SK-N-SH (cell line): ENCODE data around the gene PAFAH1B1. TPM values are rescaled to one million over a fixed set of nuclear protein-coding genes. Genes with fewer than 3 reads are reported as not detected.

Experiments
- CTCF ChIA-PET: fragments of 300-600, 350-600 bp; formaldehyde crosslinking; extraction: SDS; loops from one replicate; lab custom pipeline; 2021; lab: Yijun Ruan, JAX
- POLR2A ChIA-PET: fragments of 350-600 bp; sonication (Branson Sonifier 250); formaldehyde crosslinking; extraction: SDS; loops from one replicate; lab custom pipeline; 2020; ENCODE audit warnings: antibody characterized with exemption, inconsistent platforms; lab: Yijun Ruan, JAX
- DNase-seq: peaks from one replicate; pipeline ENCODE4 v3.0.0; 2012
- H2AFZ ChIP-seq: fragments of 200-600 bp; sonication (generic); 2 replicates; pipeline ENCODE4 v1.8.1; 2016; ENCODE audit warnings: antibody characterized with exemption, mild to moderate bottlenecking, low read depth
- H3F3A ChIP-seq: fragments of 200-600 bp; sonication (generic); replicated peaks from 2 replicates; pipeline ENCODE3; 2016; ENCODE audit warnings: antibody characterized with exemption, mild to moderate bottlenecking; ENCODE audit not compliant: insufficient read depth
- H3K27ac ChIP-seq, 2 experiments: fragments of 200-500 bp in 1 of 2; fragments of 200-600 bp in 1 of 2; sonication (Bioruptor generic) in 1 of 2; sonication (generic), shearing (Covaris generic) in 1 of 2; 2 replicates each; pipeline versions ENCODE4 v1.5.1 to v1.6.1; 2014 to 2016; ENCODE audit warnings: low read depth in 2 of 2, inconsistent platforms in 1 of 2, low read length in 1 of 2, mild to moderate bottlenecking in 1 of 2, mixed read lengths in 1 of 2
- H3K27me3 ChIP-seq: fragments of 200-600 bp; sonication (generic), shearing (Covaris generic); 2 replicates; pipeline ENCODE4 v1.6.1; 2016; ENCODE audit warnings: mixed run types; ENCODE audit not compliant: insufficient read depth
- H3K36me3 ChIP-seq, 2 experiments: fragments of 200-500 bp in 1 of 2; fragments of 200-600 bp in 1 of 2; sonication (Bioruptor generic) in 1 of 2; sonication (generic) in 1 of 2; replicated peaks in 1 of 2; 2 replicates each; pipeline versions ENCODE3 to v1.5.1; 2014 to 2016; ENCODE audit warnings: low read length in 1 of 2, mild to moderate bottlenecking in 1 of 2; ENCODE audit not compliant: insufficient read depth in 2 of 2, control insufficient read depth in 1 of 2
- H3K4me1 ChIP-seq, 2 experiments: fragments of 200-500 bp in 1 of 2; fragments of 200-600 bp in 1 of 2; sonication (Bioruptor generic) in 1 of 2; sonication (generic), shearing (Covaris generic) in 1 of 2; 2 replicates each; pipeline versions ENCODE4 v1.5.1 to v1.6.1; 2014 to 2016; ENCODE audit warnings: low read depth in 1 of 2, low read length in 1 of 2, mixed run types in 1 of 2; ENCODE audit not compliant: insufficient read depth in 2 of 2, control insufficient read depth in 1 of 2
- H3K4me2 ChIP-seq: fragments of 200-600 bp; sonication (generic), shearing (Covaris generic); 2 replicates; pipeline ENCODE4 v1.6.1; 2017; ENCODE audit warnings: mixed run types
- H3K4me3 ChIP-seq, 2 experiments: fragments of 200-500 bp in 1 of 2; fragments of 200-600 bp in 1 of 2; sonication (Bioruptor generic) in 1 of 2; sonication (generic), shearing (Covaris generic) in 1 of 2; 2 replicates each; pipeline versions ENCODE4 v1.5.1 to v1.8.1; 2014 to 2016; ENCODE audit warnings: low read depth in 2 of 2, inconsistent platforms in 1 of 2, low read length in 1 of 2, mild to moderate bottlenecking in 1 of 2, mixed read lengths in 1 of 2, moderate library complexity in 1 of 2
- H3K79me2 ChIP-seq: fragments of 200-600 bp; sonication (generic); 2 replicates; pipeline ENCODE4 v1.8.1; 2017; ENCODE audit warnings: mild to moderate bottlenecking; ENCODE audit not compliant: insufficient read depth
- H3K9ac ChIP-seq: fragments of 200-600 bp; sonication (generic); 2 replicates; pipeline ENCODE4 v1.6.1; 2017; ENCODE audit warnings: mixed run types
- H3K9me2 ChIP-seq: fragments of 200-600 bp; sonication (generic); 2 replicates; pipeline ENCODE4 v1.6.1; 2017; ENCODE audit warnings: mixed run types
- H3K9me3 ChIP-seq: fragments of 200-600 bp; sonication (generic); 2 replicates; pipeline ENCODE4 v1.6.1; 2017; ENCODE audit warnings: mixed run types, mild to moderate bottlenecking, moderate library complexity
- H4K20me1 ChIP-seq: fragments of 200-600 bp; sonication (generic); 2 replicates; pipeline ENCODE4 v1.6.1; 2017; ENCODE audit warnings: mild to moderate bottlenecking, mixed run types; ENCODE audit not compliant: insufficient read depth
- FOXM1 ChIP-seq: IDR thresholded peaks from 2 replicates; pipeline ENCODE4 v1.4.0; 2012; ENCODE audit warnings: low read depth, mild to moderate bottlenecking
- GATA2 ChIP-seq: sonication (generic); formaldehyde crosslinking; IDR thresholded peaks from 2 replicates; pipeline ENCODE4 v1.5.0; 2020; ENCODE audit warnings: mild to moderate bottlenecking, missing genetic modification reagents
- JUND ChIP-seq: IDR thresholded peaks from 2 replicates; pipeline ENCODE4 v1.4.0; 2012
- MXI1 ChIP-seq: IDR thresholded peaks from 2 replicates; pipeline ENCODE4 v1.6.1; 2012; ENCODE audit warnings: mild to moderate bottlenecking, low read depth, low read length, improper control_type of control experiment
- NRF1 ChIP-seq: IDR thresholded peaks from 2 replicates; pipeline ENCODE4 v1.6.1; 2012; ENCODE audit warnings: low read depth, mild to moderate bottlenecking, low read length
- POLR2AphosphoS5 ChIP-seq: IDR thresholded peaks from 2 replicates; pipeline ENCODE4 v1.6.1; 2012; ENCODE audit warnings: low read depth, low read length
- RCOR1 ChIP-seq: fragments of 150-350 bp; IDR thresholded peaks from 2 replicates; pipeline ENCODE4 v1.6.1; 2017; ENCODE audit warnings: antibody characterized with exemption, low read length
- RXRA ChIP-seq: IDR thresholded peaks from 2 replicates; pipeline ENCODE4 v1.4.0; 2012; ENCODE audit warnings: low read depth, mild to moderate bottlenecking, borderline replicate concordance
- SIN3A ChIP-seq: IDR thresholded peaks from 2 replicates; pipeline ENCODE4 v1.6.1; 2012; ENCODE audit warnings: low read depth, mild to moderate bottlenecking, low read length, moderate library complexity, borderline replicate concordance
- SMC3 ChIP-seq: IDR thresholded peaks from 2 replicates; pipeline ENCODE4 v1.6.1; 2012; ENCODE audit warnings: low read depth, low read length, improper control_type of control experiment
- TAF1 ChIP-seq: IDR thresholded peaks from 2 replicates; pipeline ENCODE4 v1.6.1; 2012; ENCODE audit warnings: low read depth, mild to moderate bottlenecking, low read length, moderate library complexity, borderline replicate concordance
- TCF12 ChIP-seq: IDR thresholded peaks from 2 replicates; pipeline ENCODE4 v1.4.0; 2012
- TEAD4 ChIP-seq: IDR thresholded peaks from 2 replicates; pipeline ENCODE4 v1.4.0; 2012; ENCODE audit warnings: mild to moderate bottlenecking, borderline replicate concordance; ENCODE audit not compliant: insufficient read depth
- WGBS: methylation state at CpG from one replicate; pipeline ENCODE4 v1.1.6; 2017; ENCODE audit warnings: low lambda C conversion rate; 5-methylcytosine and 5-hydroxymethylcytosine counted together
- polyA plus RNA-seq, 3 experiments: library from polyadenylated mRNA; depleted of rRNA; stranded (reverse); fragments of >200 nt; gene quantifications; 2 replicates each; pipeline ENCODE4 v1.2.3, GENCODE V29; 2012
- TF ChIP-seq, protein P1 (sequence below): IDR thresholded peaks from 2 replicates; pipeline ENCODE4 v1.4.0; 2012; ENCODE audit warnings: low read depth
- TF ChIP-seq, protein P2 (sequence below): fragments of 150-350 bp; IDR thresholded peaks from 2 replicates; pipeline ENCODE4 v1.6.1; 2017; ENCODE audit warnings: antibody characterized with exemption, low read length, low read depth, borderline replicate concordance
- TF ChIP-seq, protein P3 (sequence below): IDR thresholded peaks from 2 replicates; pipeline ENCODE4 v1.4.0; 2012; ENCODE audit warnings: low read depth, borderline replicate concordance
- TF ChIP-seq, protein P4 (sequence below): fragments of 150-350 bp; IDR thresholded peaks from 2 replicates; pipeline ENCODE4 v1.6.1; 2016; ENCODE audit warnings: mild to moderate bottlenecking, low read depth, low read length

The PAFAH1B1 gene
- polyA plus RNA-seq, 1 of the 3 experiments (the other 2 are of a cell fraction), result 37.3 TPM

DNA sequence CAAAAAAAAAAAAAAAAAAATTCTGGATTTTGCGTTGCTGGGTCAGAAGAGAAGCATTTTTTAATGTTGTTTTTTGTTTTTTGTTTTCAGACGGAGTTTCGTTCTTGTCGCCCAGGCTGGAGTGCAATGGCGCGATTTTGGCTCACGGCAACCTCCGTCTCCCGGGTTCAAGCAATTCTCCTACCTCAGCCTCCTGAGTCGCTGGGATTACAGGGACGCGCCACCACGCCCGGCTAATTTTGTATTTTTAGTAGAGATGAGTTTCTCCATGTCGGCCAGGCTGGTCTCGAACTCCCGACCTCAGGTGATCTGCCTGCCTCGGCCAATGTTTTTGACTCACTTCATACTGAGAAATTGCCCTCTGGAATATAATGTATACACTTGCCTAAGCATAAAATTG is 11.0 kb upstream of the PAFAH1B1 start:
- POLR2A ChIA-PET, result no interaction called here
- DNase-seq, result no peak
- CTCF ChIA-PET, result no interaction called here
- Histone ChIP-seq H3K9me2 (no peaks in the 10 kb centered on the region), H3K4me3 (no peak overlapping the region), H3K4me1 (no peaks in the 10 kb centered on the region), H3K27ac (no peak overlapping the region), H3K9ac (no peak overlapping the region), H3K79me2 (no peaks in the 10 kb centered on the region), H3K9me3 (no peaks in the 10 kb centered on the region), H3K27me3 (0 out of 2 replicates have a peak, but pooled peaks cover 5% of the 10 kb centered on the region), H3K36me3 (no peaks in the 10 kb centered on the region), H2AFZ (no peak overlapping the region), H3F3A (no peaks in the 10 kb centered on the region), H3K4me2 (no peak overlapping the region), H4K20me1 (no peaks in the 10 kb centered on the region)
- 94% methylated on average over 18 of the region's 18 CpGs for WGBS
- TF ChIP-seq SMC3 (no peak), FOXM1 (no peak), RXRA (no peak), GATA2 (no peak), MXI1 (no peak), JUND (no peak), RCOR1 (no peak), POLR2AphosphoS5 (no peak), TEAD4 (no peak), SIN3A (no peak)
- TF ChIP-seq, protein P1, sequence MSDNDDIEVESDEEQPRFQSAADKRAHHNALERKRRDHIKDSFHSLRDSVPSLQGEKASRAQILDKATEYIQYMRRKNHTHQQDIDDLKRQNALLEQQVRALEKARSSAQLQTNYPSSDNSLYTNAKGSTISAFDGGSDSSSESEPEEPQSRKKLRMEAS, result no peak
- TF ChIP-seq, protein P2, sequence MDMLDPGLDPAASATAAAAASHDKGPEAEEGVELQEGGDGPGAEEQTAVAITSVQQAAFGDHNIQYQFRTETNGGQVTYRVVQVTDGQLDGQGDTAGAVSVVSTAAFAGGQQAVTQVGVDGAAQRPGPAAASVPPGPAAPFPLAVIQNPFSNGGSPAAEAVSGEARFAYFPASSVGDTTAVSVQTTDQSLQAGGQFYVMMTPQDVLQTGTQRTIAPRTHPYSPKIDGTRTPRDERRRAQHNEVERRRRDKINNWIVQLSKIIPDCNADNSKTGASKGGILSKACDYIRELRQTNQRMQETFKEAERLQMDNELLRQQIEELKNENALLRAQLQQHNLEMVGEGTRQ, result no peak
- TF ChIP-seq, protein P3, sequence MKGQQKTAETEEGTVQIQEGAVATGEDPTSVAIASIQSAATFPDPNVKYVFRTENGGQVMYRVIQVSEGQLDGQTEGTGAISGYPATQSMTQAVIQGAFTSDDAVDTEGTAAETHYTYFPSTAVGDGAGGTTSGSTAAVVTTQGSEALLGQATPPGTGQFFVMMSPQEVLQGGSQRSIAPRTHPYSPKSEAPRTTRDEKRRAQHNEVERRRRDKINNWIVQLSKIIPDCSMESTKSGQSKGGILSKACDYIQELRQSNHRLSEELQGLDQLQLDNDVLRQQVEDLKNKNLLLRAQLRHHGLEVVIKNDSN, result no peak

DNA sequence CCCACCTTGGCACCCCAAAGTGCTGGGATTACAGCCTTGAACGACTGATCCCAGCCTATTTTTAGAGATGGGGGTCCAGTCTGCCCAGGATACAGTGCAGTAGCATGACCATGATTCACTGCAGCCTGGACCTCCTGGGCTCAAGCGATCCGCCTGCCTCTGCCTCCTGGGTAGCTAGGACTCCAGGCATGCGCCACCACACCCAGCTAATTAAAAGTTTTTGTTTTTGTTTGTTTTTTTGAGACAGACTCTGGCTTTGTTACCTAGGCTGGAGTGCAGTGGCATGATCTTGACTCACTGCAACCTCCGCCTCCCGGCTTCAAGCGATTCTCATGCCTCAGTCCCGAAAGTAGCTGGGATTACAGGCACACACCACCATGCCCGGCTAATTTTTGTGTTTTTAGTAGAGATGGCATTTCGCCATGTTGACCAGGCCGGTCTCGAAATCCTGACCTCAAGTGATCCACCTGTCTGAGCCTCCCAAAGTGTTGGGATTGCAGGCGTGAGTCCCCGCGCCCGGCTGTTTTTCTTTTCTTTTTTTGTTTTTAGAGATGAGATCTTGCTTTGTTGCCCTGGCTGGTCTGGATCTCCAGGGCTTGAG is 2.3 kb upstream of the PAFAH1B1 start:
- DNase-seq, result no peak
- peaks cover 18% of the 10 kb centered on the region for H4K20me1 ChIP-seq
- no peaks in the 10 kb centered on the region for H3K36me3 ChIP-seq
- peaks cover 23% of the 10 kb centered on the region for H3K79me2 ChIP-seq
- H2AFZ ChIP-seq, result no peak overlapping the region
- TF ChIP-seq, protein P4, sequence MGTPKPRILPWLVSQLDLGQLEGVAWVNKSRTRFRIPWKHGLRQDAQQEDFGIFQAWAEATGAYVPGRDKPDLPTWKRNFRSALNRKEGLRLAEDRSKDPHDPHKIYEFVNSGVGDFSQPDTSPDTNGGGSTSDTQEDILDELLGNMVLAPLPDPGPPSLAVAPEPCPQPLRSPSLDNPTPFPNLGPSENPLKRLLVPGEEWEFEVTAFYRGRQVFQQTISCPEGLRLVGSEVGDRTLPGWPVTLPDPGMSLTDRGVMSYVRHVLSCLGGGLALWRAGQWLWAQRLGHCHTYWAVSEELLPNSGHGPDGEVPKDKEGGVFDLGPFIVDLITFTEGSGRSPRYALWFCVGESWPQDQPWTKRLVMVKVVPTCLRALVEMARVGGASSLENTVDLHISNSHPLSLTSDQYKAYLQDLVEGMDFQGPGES, result no peak
- TF ChIP-seq, protein P1, result no peak
- TF ChIP-seq TAF1, result no peak
- TF ChIP-seq NRF1, result no peak
- TF ChIP-seq TCF12, result no peak
- no peak overlapping the region for H3K4me2 ChIP-seq
- POLR2A ChIA-PET, result no interaction called here
- H3K9ac ChIP-seq, result no peak overlapping the region
- no peaks in the 10 kb centered on the region for H3K9me3 ChIP-seq
- CTCF ChIA-PET, result interaction anchor here (1.2 to 2.1 kb wide), 2 partner anchors 8 to 11 kb away, joined by 3 to 4 read pairs; no protein-coding TSS in a partner anchor
- peaks cover 3 to 5% of the 10 kb centered on the region in 2 experiments; a peak in 3 of 4 replicates for H3K4me1 ChIP-seq
- H3F3A ChIP-seq, result peaks cover 17% of the 10 kb centered on the region
- no peaks in the 10 kb centered on the region for H3K9me2 ChIP-seq
- no peak overlapping the region for H3K27ac ChIP-seq
- H3K4me3 ChIP-seq, result no peak overlapping the region
- no peaks in the 10 kb centered on the region for H3K27me3 ChIP-seq
- 94% methylated on average over 15 of the region's 16 CpGs for WGBS
